Measurements from ENCODE around the gene SDF2L1. TPM values are rescaled to one million over a fixed set of nuclear protein-coding genes. Genes with fewer than 3 reads are reported as not detected.

SDF2L1 gene
- total and polyA plus RNA-seq, 7 donors = 6.9 to 53.5 (median 13.0) TPM

- TF ChIP-seq CTCF (IDR thresholded peaks at IDR 0.05) = no peak
- peaks cover 0 to 17% of the 10 kb centered on the region in 2 donors for H3K36me3 ChIP-seq (ENCODE audit: insufficient read depth in 1 of 2, low read depth in 1 of 2)
- intact Hi-C loops (cut with DNase I) = loop anchor here in 1 of 2 donors (5.0 kb wide), 1 partner anchor 34 kb away; no protein-coding TSS in a partner anchor
- no peak for ATAC-seq
- DNase-seq = no peak
- H3K9me3 ChIP-seq = no peaks in the 10 kb centered on the region
- H3K27me3 ChIP-seq (ENCODE audit: insufficient read depth in 3 of 3, low read length in 2 of 3) = no peaks in the 10 kb centered on the region
- H3K4me3 ChIP-seq = no peak overlapping the region
- peaks cover 26% of the 10 kb centered on the region for H3K4me1 ChIP-seq
- H3K27ac ChIP-seq = no peak overlapping the region
- WGBS, 3 donors = 62 to 70% (median 67%) methylated on average over 4 of the region's 4 CpGs
These were observed 15.9 kb upstream of the SDF2L1 start for GRCh38 chr22:21626073-21626734.

- 72 to 77% (median 74%) methylated on average over 11 of the region's 11 CpGs for WGBS, 3 donors
- ATAC-seq (no peak), DNase-seq (no peak)
- intact Hi-C loops (cut with DNase I) = loop anchor here in 1 of 2 donors (5.0 kb wide), 1 partner anchor 35 kb away; no protein-coding TSS in a partner anchor
- no peak overlapping the region for H3K27ac ChIP-seq
- no peaks in the 10 kb centered on the region for H3K27me3 ChIP-seq (ENCODE audit: insufficient read depth in 3 of 3, low read length in 2 of 3)
- no peak overlapping the region for H3K4me3 ChIP-seq
- TF ChIP-seq CTCF (IDR thresholded peaks at IDR 0.05) = no peak
- H3K36me3 ChIP-seq (ENCODE audit: insufficient read depth in 1 of 2, low read depth in 1 of 2) = peaks cover 0 to 15% of the 10 kb centered on the region in 2 donors
- no peaks in the 10 kb centered on the region for H3K9me3 ChIP-seq
- H3K4me1 ChIP-seq = peaks cover 25% of the 10 kb centered on the region
These were observed 15.2 kb upstream of the SDF2L1 start for GRCh38 chr22:21626735-21627469.

- WGBS, 3 donors = 83 to 85% (median 84%) methylated on average over 70 to 74 of the region's 74 CpGs
- intact Hi-C loops (cut with DNase I) = loop anchor here in 1 of 2 donors (5.0 kb wide), 1 partner anchor 36 kb away; no protein-coding TSS in a partner anchor
- peak; percentile 30 to 64 for DNase-seq
- H3K9me3 ChIP-seq = no peaks in the 10 kb centered on the region
- no peak for ATAC-seq
- no peaks in the 10 kb centered on the region for H3K27me3 ChIP-seq (ENCODE audit: insufficient read depth in 3 of 3, low read length in 2 of 3)
- peak overlapping the region; percentile 86 for H3K4me3 ChIP-seq
- H3K36me3 ChIP-seq (ENCODE audit: insufficient read depth in 1 of 2, low read depth in 1 of 2) = no peaks in the 10 kb centered on the region
- TF ChIP-seq CTCF (IDR thresholded peaks at IDR 0.05) = no peak
- H3K4me1 ChIP-seq = peaks cover 12% of the 10 kb centered on the region
- no peak overlapping the region for H3K27ac ChIP-seq
These were observed 13.5 kb upstream of the SDF2L1 start for GRCh38 chr22:21628386-21629254.

- Histone ChIP-seq H3K27ac (peak within 1 kb of the TSS; percentile 25), H3K27me3 (ENCODE audit: insufficient read depth in 3 of 3, low read length in 2 of 3) (no peaks in the 10 kb centered on the region), H3K9me3 (no peaks in the 10 kb centered on the region), H3K4me1 (peaks cover 3% of the 10 kb centered on the region), H3K36me3 (ENCODE audit: insufficient read depth in 1 of 2, low read depth in 1 of 2) (no peaks in the 10 kb centered on the region), H3K4me3 (peak within 1 kb of the TSS; percentile 86)
- TF ChIP-seq CTCF (IDR thresholded peaks at IDR 0.05) = peak; percentile 19
- DNase-seq (peak; percentile 93 to 97), ATAC-seq (peak; percentile 94 to 98 (median 98))
- WGBS, 3 donors = 1 to 3% (median 3%) methylated on average over 78 to 93 of the region's 93 CpGs
- intact Hi-C loops (cut with DNase I) = loop anchor here in 1 of 2 donors (5.0 kb wide), 1 partner anchor 37 kb away; no protein-coding TSS in a partner anchor
These were observed 12.6 kb upstream of the SDF2L1 start, which contains the start of gene YDJC for GRCh38 chr22:21629255-21630149. TSS of gene YDJC (minus strand) at chr22:21630022. CDS start at chr22:21630014, 8 bp downstream.
